VCaP (cell line): ENCODE measurements around the gene B3GNT2.
"Not testable (repeated sequence)": the region's sequence is repeated elsewhere in the genome, so short reads cannot be mapped to it uniquely, and the experiment has no call there.

ENCODE experiments used
- H3K27ac ChIP-seq: fragments of 450-650 bp; 2 replicates; pipeline ENCODE4 v1.5.1; 2017
- TF ChIP-seq, protein P1 (sequence below): fragments of 450-650 bp; conservative IDR thresholded peaks from 2 replicates; pipeline ENCODE4 v1.5.1; 2017; ENCODE audit warnings: mild to moderate bottlenecking, moderate library complexity

The B3GNT2 gene

DNA sequence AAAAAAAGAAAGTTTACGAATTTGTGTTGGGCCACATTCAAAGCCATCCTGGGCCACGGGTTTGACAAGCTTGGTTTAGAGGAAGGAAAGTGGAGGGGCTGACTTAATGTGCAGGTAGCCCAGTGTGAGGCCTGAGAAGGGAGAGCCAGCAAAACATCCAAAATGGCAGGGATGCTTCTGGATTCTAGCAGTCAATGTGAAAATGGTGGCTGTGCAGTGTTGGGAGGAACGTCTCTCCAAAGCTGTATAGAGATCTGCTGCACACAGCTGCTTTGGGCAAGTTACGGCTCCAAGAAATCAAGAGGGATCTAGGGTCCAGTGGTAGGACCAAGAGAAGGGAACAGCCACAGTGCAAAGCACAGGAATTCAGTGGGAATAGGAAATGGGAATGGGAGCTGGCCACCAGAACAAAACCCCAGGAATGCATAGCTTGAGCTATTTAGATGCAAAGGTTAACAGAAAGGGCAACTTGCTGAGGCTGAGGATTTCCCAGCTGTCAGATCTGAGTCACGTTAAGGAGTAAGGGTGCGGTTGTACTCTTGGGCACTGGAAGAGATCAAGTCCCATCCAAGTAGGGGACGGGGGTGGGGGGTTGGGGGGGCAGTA lies 70.6 kb downstream of the B3GNT2 start:
- TF ChIP-seq, protein P1, sequence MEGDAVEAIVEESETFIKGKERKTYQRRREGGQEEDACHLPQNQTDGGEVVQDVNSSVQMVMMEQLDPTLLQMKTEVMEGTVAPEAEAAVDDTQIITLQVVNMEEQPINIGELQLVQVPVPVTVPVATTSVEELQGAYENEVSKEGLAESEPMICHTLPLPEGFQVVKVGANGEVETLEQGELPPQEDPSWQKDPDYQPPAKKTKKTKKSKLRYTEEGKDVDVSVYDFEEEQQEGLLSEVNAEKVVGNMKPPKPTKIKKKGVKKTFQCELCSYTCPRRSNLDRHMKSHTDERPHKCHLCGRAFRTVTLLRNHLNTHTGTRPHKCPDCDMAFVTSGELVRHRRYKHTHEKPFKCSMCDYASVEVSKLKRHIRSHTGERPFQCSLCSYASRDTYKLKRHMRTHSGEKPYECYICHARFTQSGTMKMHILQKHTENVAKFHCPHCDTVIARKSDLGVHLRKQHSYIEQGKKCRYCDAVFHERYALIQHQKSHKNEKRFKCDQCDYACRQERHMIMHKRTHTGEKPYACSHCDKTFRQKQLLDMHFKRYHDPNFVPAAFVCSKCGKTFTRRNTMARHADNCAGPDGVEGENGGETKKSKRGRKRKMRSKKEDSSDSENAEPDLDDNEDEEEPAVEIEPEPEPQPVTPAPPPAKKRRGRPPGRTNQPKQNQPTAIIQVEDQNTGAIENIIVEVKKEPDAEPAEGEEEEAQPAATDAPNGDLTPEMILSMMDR = no peak
- H3K27ac ChIP-seq = no peak overlapping the region

GRCh38 chr2:62267696-62268095 lies 71.8 kb downstream of the B3GNT2 start:
- no peak overlapping the region for H3K27ac ChIP-seq
- TF ChIP-seq, protein P1 = no peak

GRCh38 chr2:62268681-62269188 lies 72.8 kb downstream of the B3GNT2 start:
- not testable (repeated sequence) for H3K27ac ChIP-seq

- no peak overlapping the region for H3K27ac ChIP-seq
- TF ChIP-seq, protein P1 = no peak
Measured at GRCh38 chr2:62270728-62271127, 74.8 kb downstream of the B3GNT2 start.
